Right lobe of liver (tissue), 6 donors: Measurements from ENCODE around the gene ARMC7. TPM values are rescaled to one million over a fixed set of nuclear protein-coding genes. Genes with fewer than 3 reads are reported as not detected.
A peak's percentile ranks its signal among the peaks of the same experiment; 100 is the strongest.

Experiments
- ATAC-seq, 4 donors: fragments of 200-7000 bp; cut with Tn5 transposase; one replicate each; pipeline ENCODE4 v1.9.1; 2020; ENCODE audit warnings: mild to moderate bottlenecking in 4 of 4, moderate library complexity in 4 of 4
- DNase-seq, 3 donors: peaks; one replicate each; pipeline ENCODE4 v3.0.0-alpha.2; 2020
- H3K27ac ChIP-seq, 3 donors: fragments of 200-600 bp; one replicate each; pipeline ENCODE4 v1.8.0; 2022
- H3K27me3 ChIP-seq, 2 donors: fragments of 200-600 bp; one replicate each; pipeline ENCODE4 v1.8.0; 2022
- H3K36me3 ChIP-seq, 4 donors: fragments of 200-600 bp; sonication (generic) in 1 of 4; one replicate each; pipeline versions ENCODE4 v1.5.1 to v1.8.0; 2017 to 2022; ENCODE audit warnings: control low read depth in 1 of 4
- H3K4me1 ChIP-seq, 4 donors: fragments of 200-600 bp; sonication (generic) in 1 of 4; one replicate each; pipeline versions ENCODE4 v1.5.1 to v1.8.0; 2017 to 2022; ENCODE audit warnings: control low read depth in 1 of 4
- H3K4me3 ChIP-seq, 3 donors: fragments of 200-600 bp; one replicate each; pipeline ENCODE4 v1.8.0; 2022
- H3K9me3 ChIP-seq, 4 donors: fragments of 200-600 bp; sonication (generic) in 1 of 4; one replicate each; pipeline versions ENCODE4 v1.5.1 to v1.8.0; 2017 to 2022; ENCODE audit warnings: control low read depth in 1 of 4
- POLR2A ChIP-seq: fragments of 450-650 bp; IDR thresholded peaks from one replicate; pipeline ENCODE4 v1.6.1; 2017; ENCODE audit warnings: antibody characterized with exemption, mild to moderate bottlenecking
- WGBS: methylation state at CpG from one replicate; pipeline ENCODE4 v1.1.6; 2018; ENCODE audit warnings: low coverage, low lambda C conversion rate; ENCODE audit not compliant: insufficient coverage; ENCODE audit errors: missing lambda C conversion rate; 5-methylcytosine and 5-hydroxymethylcytosine counted together
- intact Hi-C, 2 donors: fragments of 100-400 bp; cut with DNase I; formaldehyde crosslinking; loops; one replicate each; pipeline versions ENCODE4 v1.11.2 to v1.14.1; 2022
- total RNA-seq, 6 experiments: library from RNA; depleted of rRNA in 2 of 6; stranded (reverse); fragments of >200 nt in 2 of 6; fragmentation: NEBNext Ultra II Directional in 3 of 6; extraction: Animal tissue kit (Norgen Biotek cat#: 25700) in 3 of 6; gene quantifications; one replicate each; pipeline versions ENCODE4 v1.1.0 to v1.2.4, GENCODE V29; 2016 to 2023
- TF ChIP-seq, protein P1 (sequence below), 4 donors: fragments of 200-600 bp in 3 of 4; fragments of 450-650 bp in 1 of 4; IDR thresholded peaks; one replicate each; pipeline versions ENCODE4 v1.5.1 to v1.8.0; 2016 to 2022; ENCODE audit warnings: antibody characterized with exemption in 4 of 4, mild to moderate bottlenecking in 2 of 4
- donor health status: DM: no; HTN: yes; CAD: no.
- donor health status: DM: no; HTN: no; CAD: no.
- donor health status: DM: no; HTN: no; CAD: no.
- donor health status: DM: no; HTN: yes; CAD: no.
- donor health status: DM: no; HTN: yes; CAD: no.

Gene ARMC7
- total RNA-seq, 6 experiments from 2014 or later: 4.7 to 6.3 (median 5.3) TPM

DNA sequence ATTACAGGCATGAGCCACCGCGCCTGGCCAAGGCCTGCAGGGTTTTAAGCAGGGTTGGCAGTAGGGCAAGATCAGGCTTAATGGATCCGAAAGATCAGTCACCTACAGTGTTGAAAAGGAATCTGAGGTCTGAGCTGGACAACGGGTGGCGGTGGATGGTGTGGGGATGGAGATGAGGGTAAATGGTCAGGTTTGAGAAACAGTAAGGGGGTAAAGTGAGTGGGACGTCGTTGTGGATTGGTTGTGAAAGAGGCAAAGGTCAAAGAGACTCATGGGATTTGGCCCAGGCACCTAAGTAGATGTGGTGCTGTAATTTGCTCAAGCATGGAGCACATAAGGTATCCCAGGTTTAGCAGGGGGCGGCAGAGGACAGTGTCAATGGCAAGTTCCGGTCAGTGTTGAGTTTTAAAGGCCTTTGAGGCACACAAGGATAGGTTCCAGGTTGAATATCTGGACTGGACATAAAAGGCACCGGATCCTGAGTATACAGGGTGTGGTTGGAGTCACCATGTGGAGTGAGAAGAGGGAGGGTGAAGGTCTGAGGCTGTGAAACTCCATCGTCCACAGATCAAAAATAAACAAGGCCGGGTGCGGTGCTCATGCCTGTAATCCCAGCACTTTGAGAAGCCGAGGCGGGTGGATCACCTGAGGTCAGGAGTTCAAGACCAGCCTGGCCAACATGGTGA is 23.1 kb upstream of the ARMC7 start:
- WGBS: 38% methylated on average over 10 of the region's 15 CpGs
- TF ChIP-seq POLR2A: no peak
- TF ChIP-seq, protein P1, sequence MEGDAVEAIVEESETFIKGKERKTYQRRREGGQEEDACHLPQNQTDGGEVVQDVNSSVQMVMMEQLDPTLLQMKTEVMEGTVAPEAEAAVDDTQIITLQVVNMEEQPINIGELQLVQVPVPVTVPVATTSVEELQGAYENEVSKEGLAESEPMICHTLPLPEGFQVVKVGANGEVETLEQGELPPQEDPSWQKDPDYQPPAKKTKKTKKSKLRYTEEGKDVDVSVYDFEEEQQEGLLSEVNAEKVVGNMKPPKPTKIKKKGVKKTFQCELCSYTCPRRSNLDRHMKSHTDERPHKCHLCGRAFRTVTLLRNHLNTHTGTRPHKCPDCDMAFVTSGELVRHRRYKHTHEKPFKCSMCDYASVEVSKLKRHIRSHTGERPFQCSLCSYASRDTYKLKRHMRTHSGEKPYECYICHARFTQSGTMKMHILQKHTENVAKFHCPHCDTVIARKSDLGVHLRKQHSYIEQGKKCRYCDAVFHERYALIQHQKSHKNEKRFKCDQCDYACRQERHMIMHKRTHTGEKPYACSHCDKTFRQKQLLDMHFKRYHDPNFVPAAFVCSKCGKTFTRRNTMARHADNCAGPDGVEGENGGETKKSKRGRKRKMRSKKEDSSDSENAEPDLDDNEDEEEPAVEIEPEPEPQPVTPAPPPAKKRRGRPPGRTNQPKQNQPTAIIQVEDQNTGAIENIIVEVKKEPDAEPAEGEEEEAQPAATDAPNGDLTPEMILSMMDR (IDR thresholded peaks at IDR 0.05): no peak
- peak in 1 of 3 donors; percentile 62 for DNase-seq
- H3K4me3 ChIP-seq: no peak overlapping the region
- H3K9me3 ChIP-seq: no peaks in the 10 kb centered on the region
- H3K36me3 ChIP-seq: no peaks in the 10 kb centered on the region
- H3K27ac ChIP-seq: peak overlapping the region in 2 of 3 donors; percentile 47 to 67
- no peaks in the 10 kb centered on the region for H3K27me3 ChIP-seq
- intact Hi-C loops: no loop called here
- peak in 3 of 4 donors; percentile 27 to 61 (median 34) for ATAC-seq
- H3K4me1 ChIP-seq: peaks cover 0 to 59% (median 27%) of the 10 kb centered on the region in 4 donors

DNA sequence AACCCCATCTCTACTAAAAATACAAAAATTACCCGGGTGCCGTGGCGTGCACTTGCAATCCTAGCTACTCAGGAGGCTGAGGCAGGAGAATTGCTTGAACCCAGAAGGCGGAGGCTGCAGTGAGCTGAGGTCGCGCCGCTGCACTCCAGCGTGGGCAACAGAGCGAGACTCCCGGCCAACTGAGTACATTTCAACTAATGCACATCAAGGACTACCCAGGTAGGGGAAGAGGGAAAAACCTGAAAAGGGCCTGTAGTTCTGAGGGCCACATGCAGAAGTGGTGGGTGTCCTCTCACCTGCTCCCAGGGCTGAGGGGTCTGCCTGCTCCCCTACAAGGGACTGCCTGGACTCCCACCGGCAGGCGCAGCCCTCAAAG is 22.6 kb upstream of the ARMC7 start:
- peak overlapping the region in 2 of 3 donors; percentile 39 to 47 for H3K4me3 ChIP-seq
- no peak for TF ChIP-seq POLR2A
- TF ChIP-seq, protein P1 (IDR thresholded peaks at IDR 0.05): no peak
- DNase-seq (no peak), ATAC-seq (no peak)
- peak overlapping the region; percentile 39 to 67 (median 47) for H3K27ac ChIP-seq
- intact Hi-C loops: no loop called here
- H3K4me1 ChIP-seq: peaks cover 0 to 60% (median 28%) of the 10 kb centered on the region in 4 donors
- no CpG with 5 or more reads among the region's 12 CpGs for WGBS
- no peaks in the 10 kb centered on the region for H3K27me3 ChIP-seq
- no peaks in the 10 kb centered on the region for H3K9me3 ChIP-seq
- no peaks in the 10 kb centered on the region for H3K36me3 ChIP-seq

DNA sequence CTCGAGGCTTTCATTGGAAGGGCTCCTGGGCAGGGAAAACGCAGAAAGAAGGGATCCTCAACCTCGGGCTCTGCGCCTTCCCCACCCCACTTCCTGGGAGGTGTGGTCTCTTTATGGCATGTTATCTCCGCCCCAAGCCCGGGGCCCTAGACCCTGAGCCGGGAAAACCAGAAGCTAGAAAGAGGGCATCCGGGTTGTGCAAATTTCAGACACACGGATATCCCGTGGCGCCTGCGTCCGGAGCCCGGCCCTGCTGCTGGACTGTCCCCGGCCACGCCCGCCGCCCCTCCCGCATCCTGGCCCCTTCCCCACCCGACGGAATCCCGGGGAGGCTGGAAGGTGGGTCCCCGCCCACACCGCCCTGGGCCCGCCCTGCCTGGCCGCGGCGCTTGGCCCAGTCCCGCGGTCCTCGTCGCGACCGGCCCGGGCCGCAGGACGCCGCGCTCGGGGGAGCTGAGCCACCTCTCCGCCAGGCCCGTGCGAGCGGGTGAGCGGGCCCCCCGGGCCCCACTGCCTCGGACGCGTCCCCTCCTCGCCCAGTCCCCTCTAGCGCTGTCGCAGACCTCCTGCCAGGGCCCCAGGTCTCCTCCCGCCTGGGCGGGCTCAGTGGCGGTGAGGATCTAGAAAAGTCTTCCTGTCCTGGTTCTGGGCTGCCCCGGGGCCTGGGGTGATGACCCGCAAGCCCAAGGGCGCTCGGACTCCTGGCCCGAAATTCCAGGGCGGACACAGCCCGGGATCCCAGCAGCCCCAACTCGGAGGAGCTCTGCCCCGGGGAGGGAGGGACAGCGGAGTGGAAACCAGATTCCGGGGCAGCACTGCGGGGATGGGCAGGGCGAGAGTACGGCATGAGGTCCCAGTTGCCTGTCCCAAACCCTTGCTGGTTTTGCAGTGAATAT is 22.0 kb upstream of the ARMC7 start, which contains the start of gene SLC16A5:
Gene SLC16A5 (plus strand): TSS at position 397 of the 896 bp plus-strand sequence. CDS start 5,683 bp downstream, outside the sequence.
- 72% methylated on average over 9 of the region's 69 CpGs for WGBS
- intact Hi-C loops: no loop called here

More for the DNA sequence above, 22.0 kb upstream of the ARMC7 start, which contains the start of gene SLC16A5:
- Histone ChIP-seq H3K9me3 (no peaks in the 10 kb centered on the region), H3K27me3 (no peaks in the 10 kb centered on the region), H3K36me3 (no peaks in the 10 kb centered on the region), H3K27ac (peak within 1 kb of the TSS; percentile 47 to 76 (median 72)), H3K4me1 (peaks cover 0 to 59% (median 28%) of the 10 kb centered on the region in 4 donors), H3K4me3 (peak within 1 kb of the TSS; percentile 31 to 47 (median 39))
- TF ChIP-seq POLR2A: no peak
- TF ChIP-seq, protein P1 (IDR thresholded peaks at IDR 0.05): no peak
- DNase-seq: peak; percentile 84 to 85 (median 85)
- peak; percentile 27 to 73 (median 42) for ATAC-seq
